OCI-LY3 (cell line): ENCODE results near the gene TRPC4AP.

ENCODE experiments used
- H2AFZ ChIP-seq: fragments of 200-600, 300-600 bp; shearing (Covaris generic); 2 replicates; pipeline ENCODE4 v1.6.0; 2014; ENCODE audit warnings: antibody characterized with exemption, low read depth, low read length
- H3K27ac ChIP-seq: fragments of 200-600, 300-600 bp; sonication (generic); 2 replicates; pipeline ENCODE4 v1.5.1; 2014; ENCODE audit warnings: mild to moderate bottlenecking, low read length, moderate library complexity, mixed read lengths
- H3K27me3 ChIP-seq: fragments of 200-600, 300-600 bp; sonication (generic); 2 replicates; pipeline ENCODE4 v1.6.1; 2014; ENCODE audit warnings: low read depth, low read length, mixed read lengths
- H3K36me3 ChIP-seq: fragments of 200-600, 300-600 bp; sonication (generic); replicated peaks from 2 replicates; pipeline ENCODE3; 2014; ENCODE audit warnings: low read depth, low read length, mixed read lengths
- H3K4me1 ChIP-seq: fragments of 300-600, 200-600 bp; sonication (generic); 2 replicates; pipeline ENCODE4 v1.6.1; 2014; ENCODE audit warnings: low read length, mixed read lengths
- H3K4me2 ChIP-seq: fragments of 200-600, 300-600 bp; sonication (generic); 2 replicates; pipeline ENCODE4 v1.6.1; 2014; ENCODE audit warnings: low read length, mixed read lengths
- H3K4me3 ChIP-seq: fragments of 300-600, 200-600 bp; sonication (generic); 2 replicates; pipeline ENCODE4 v1.5.1; 2014; ENCODE audit warnings: antibody characterized with exemption, mild to moderate bottlenecking, low read length, moderate library complexity
- H3K79me2 ChIP-seq: fragments of 300-600, 200-600 bp; shearing (Covaris generic); 2 replicates; pipeline ENCODE4 v1.6.1; 2014; ENCODE audit warnings: mild to moderate bottlenecking, low read length, mixed read lengths
- H3K9ac ChIP-seq: fragments of 300-600, 200-600 bp; shearing (Covaris generic); 2 replicates; pipeline ENCODE4 v1.6.0; 2014; ENCODE audit warnings: mild to moderate bottlenecking, low read length, moderate library complexity
- H3K9me3 ChIP-seq: fragments of 200-600, 300-600 bp; shearing (Covaris generic); 2 replicates; pipeline ENCODE4 v1.6.1; 2014; ENCODE audit warnings: low read length, mixed read lengths; ENCODE audit not compliant: insufficient read depth
- H4K20me1 ChIP-seq: fragments of 200-600, 300-600 bp; sonication (generic); 2 replicates; pipeline ENCODE4 v1.6.1; 2016; ENCODE audit warnings: low read length, mixed read lengths; ENCODE audit not compliant: insufficient read depth
- CTCF ChIP-seq: fragments of 200-600, 300-600 bp; sonication (generic); IDR thresholded peaks from 2 replicates; pipeline ENCODE4 v1.5.1; 2014; ENCODE audit warnings: antibody characterized with exemption, low read length, low read depth
- EZH2phosphoT487 ChIP-seq: fragments of 200-600 bp; shearing (Covaris generic); IDR thresholded peaks from 2 replicates; pipeline ENCODE4 v1.6.1; 2018; ENCODE audit warnings: antibody characterized with exemption, mixed run types, low read depth

TRPC4AP gene

GRCh38 chr20:35009665-35010328, 82.8 kb downstream of the TRPC4AP start:
- H3K4me1 ChIP-seq, result peaks cover 14% of the 10 kb centered on the region
- TF ChIP-seq EZH2phosphoT487, result no peak
- TF ChIP-seq CTCF, result no peak
- H3K9ac ChIP-seq, result no peak overlapping the region
- H4K20me1 ChIP-seq, result no peaks in the 10 kb centered on the region
- no peaks in the 10 kb centered on the region; the same call in 1 of the 2 replicates for H3K79me2 ChIP-seq
- no peak overlapping the region for H3K4me2 ChIP-seq
- H3K27ac ChIP-seq, result no peak overlapping the region
- no peak overlapping the region for H2AFZ ChIP-seq
- no peaks in the 10 kb centered on the region for H3K27me3 ChIP-seq
- no peak overlapping the region for H3K4me3 ChIP-seq
- H3K9me3 ChIP-seq, result no peaks in the 10 kb centered on the region
- peaks cover 67% of the 10 kb centered on the region for H3K36me3 ChIP-seq

GRCh38 chr20:35008411-35009342, 83.9 kb downstream of the TRPC4AP start:
- Histone ChIP-seq H3K4me3 (no peak overlapping the region), H3K27ac (no peak overlapping the region), H3K9me3 (no peaks in the 10 kb centered on the region), H4K20me1 (no peaks in the 10 kb centered on the region), H3K36me3 (peaks cover 62% of the 10 kb centered on the region), H3K4me1 (peaks cover 3% of the 10 kb centered on the region), H3K27me3 (no peaks in the 10 kb centered on the region), H3K79me2 (no peaks in the 10 kb centered on the region; the same call in 1 of the 2 replicates), H3K4me2 (no peak overlapping the region), H2AFZ (no peak overlapping the region), H3K9ac (no peak overlapping the region)
- no peak for TF ChIP-seq EZH2phosphoT487
- no peak for TF ChIP-seq CTCF

GRCh38 chr20:35007891-35008290, 84.7 kb downstream of the TRPC4AP start:
- no peak overlapping the region for H3K4me3 ChIP-seq
- H2AFZ ChIP-seq, result no peak overlapping the region
- H3K9ac ChIP-seq, result no peak overlapping the region
- TF ChIP-seq CTCF, result no peak
- TF ChIP-seq EZH2phosphoT487, result no peak
- no peak overlapping the region for H3K27ac ChIP-seq
- H3K4me1 ChIP-seq, result no peaks in the 10 kb centered on the region
- H3K9me3 ChIP-seq, result no peaks in the 10 kb centered on the region
- H3K79me2 ChIP-seq, result no peaks in the 10 kb centered on the region
- no peaks in the 10 kb centered on the region for H4K20me1 ChIP-seq
- H3K27me3 ChIP-seq, result no peaks in the 10 kb centered on the region
- no peak overlapping the region for H3K4me2 ChIP-seq
- H3K36me3 ChIP-seq, result peaks cover 62% of the 10 kb centered on the region

GRCh38 chr20:35007413-35007812, 85.2 kb downstream of the TRPC4AP start:
- peaks cover 59% of the 10 kb centered on the region for H3K36me3 ChIP-seq
- H3K4me1 ChIP-seq, result no peaks in the 10 kb centered on the region
- no peak overlapping the region for H2AFZ ChIP-seq
- no peak overlapping the region for H3K9ac ChIP-seq
- no peaks in the 10 kb centered on the region for H4K20me1 ChIP-seq
- H3K27ac ChIP-seq, result no peak overlapping the region
- no peaks in the 10 kb centered on the region for H3K79me2 ChIP-seq
- TF ChIP-seq EZH2phosphoT487, result no peak
- H3K4me2 ChIP-seq, result no peak overlapping the region
- H3K4me3 ChIP-seq, result no peak overlapping the region
- H3K9me3 ChIP-seq, result no peaks in the 10 kb centered on the region
- H3K27me3 ChIP-seq, result no peaks in the 10 kb centered on the region
